Measurements from ENCODE around the gene TCEAL3.
"Not testable (repeated sequence)": the region's sequence is repeated elsewhere in the genome, so short reads cannot be mapped to it uniquely, and the experiment has no call there.

The TCEAL3 gene

GRCh38 chrX:103626855-103627254 lies 19.1 kb downstream of the TCEAL3 start:
- no peak for DNase-seq (ENCODE audit: low spot score)

- no peak for DNase-seq (ENCODE audit: low spot score)
These were observed 20.9 kb downstream of the TCEAL3 start, which contains the start of gene TCEAL1 for GRCh38 chrX:103628386-103629317. TSS of gene TCEAL1 (plus strand) at chrX:103628975. CDS start at chrX:103629917, 942 bp downstream.

- no peak for DNase-seq (ENCODE audit: low spot score)
These were observed 21.8 kb downstream of the TCEAL3 start for GRCh38 chrX:103629318-103630170.

GRCh38 chrX:103630171-103630511 lies 22.4 kb downstream of the TCEAL3 start:
- DNase-seq (ENCODE audit: low spot score), result no peak

- DNase-seq (ENCODE audit: low spot score), result no peak
These were observed 23.4 kb downstream of the TCEAL3 start for GRCh38 chrX:103631145-103631544.

- DNase-seq (ENCODE audit: low spot score), result no peak
These were observed 27.7 kb downstream of the TCEAL3 start for GRCh38 chrX:103635436-103635835.

- no peak for DNase-seq (ENCODE audit: low spot score)
These were observed 30.0 kb downstream of the TCEAL3 start for GRCh38 chrX:103637604-103638338.

GRCh38 chrX:103638479-103639346 lies 30.9 kb downstream of the TCEAL3 start:
- not testable (repeated sequence) for DNase-seq (ENCODE audit: low spot score)

- peak; percentile 59 for DNase-seq (ENCODE audit: low spot score)
These were observed 32.8 kb downstream of the TCEAL3 start for GRCh38 chrX:103640401-103641155.

GRCh38 chrX:103644125-103644524 lies 36.4 kb downstream of the TCEAL3 start:
- no peak for DNase-seq (ENCODE audit: low spot score)

GRCh38 chrX:103647630-103648029 lies 39.9 kb downstream of the TCEAL3 start:
- DNase-seq (ENCODE audit: low spot score), result no peak

- DNase-seq (ENCODE audit: low spot score), result no peak
These were observed 43.5 kb downstream of the TCEAL3 start for GRCh38 chrX:103651151-103651773.

GRCh38 chrX:103655230-103656000 lies 47.7 kb downstream of the TCEAL3 start:
- not testable (repeated sequence) for DNase-seq (ENCODE audit: low spot score)

GRCh38 chrX:103656617-103657016 lies 48.9 kb downstream of the TCEAL3 start:
- peak; percentile 10 for DNase-seq (ENCODE audit: low spot score)

- not testable (repeated sequence) for DNase-seq (ENCODE audit: low spot score)
These were observed 49.3 kb downstream of the TCEAL3 start for GRCh38 chrX:103657066-103657465.

GRCh38 chrX:103658681-103659433 lies 51.1 kb downstream of the TCEAL3 start:
- no peak for DNase-seq (ENCODE audit: low spot score)

- DNase-seq (ENCODE audit: low spot score), result not testable (repeated sequence)
These were observed 51.7 kb downstream of the TCEAL3 start for GRCh38 chrX:103659460-103659859.
